ENCODE data around the gene HNRNPH2.

The HNRNPH2 gene

DNA sequence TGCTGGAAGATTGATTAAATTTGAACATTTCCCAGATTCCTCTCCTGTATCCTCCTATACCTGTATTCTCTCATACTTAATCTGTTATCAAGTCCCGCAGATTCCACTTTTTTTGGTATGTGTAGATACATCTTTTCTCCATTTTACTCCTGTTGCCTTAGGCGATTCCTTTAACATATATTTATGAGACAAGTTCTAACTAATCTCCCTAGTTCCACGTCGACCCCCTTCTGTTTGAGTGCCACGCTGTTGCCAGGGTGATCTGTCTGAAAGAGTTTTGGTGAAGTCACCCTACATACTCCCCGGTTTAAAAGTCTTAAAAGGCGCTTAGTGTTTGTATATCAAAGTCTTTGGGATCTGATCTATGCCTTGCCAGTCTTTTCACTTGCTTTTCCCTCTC, 2.4 kb downstream of the HNRNPH2 start:
- H3K4me3 ChIP-seq (ENCODE audit: low read length): peak overlapping the region; percentile 73
- no peak for DNase-seq (ENCODE audit: low read depth)
- TF ChIP-seq, protein P1, sequence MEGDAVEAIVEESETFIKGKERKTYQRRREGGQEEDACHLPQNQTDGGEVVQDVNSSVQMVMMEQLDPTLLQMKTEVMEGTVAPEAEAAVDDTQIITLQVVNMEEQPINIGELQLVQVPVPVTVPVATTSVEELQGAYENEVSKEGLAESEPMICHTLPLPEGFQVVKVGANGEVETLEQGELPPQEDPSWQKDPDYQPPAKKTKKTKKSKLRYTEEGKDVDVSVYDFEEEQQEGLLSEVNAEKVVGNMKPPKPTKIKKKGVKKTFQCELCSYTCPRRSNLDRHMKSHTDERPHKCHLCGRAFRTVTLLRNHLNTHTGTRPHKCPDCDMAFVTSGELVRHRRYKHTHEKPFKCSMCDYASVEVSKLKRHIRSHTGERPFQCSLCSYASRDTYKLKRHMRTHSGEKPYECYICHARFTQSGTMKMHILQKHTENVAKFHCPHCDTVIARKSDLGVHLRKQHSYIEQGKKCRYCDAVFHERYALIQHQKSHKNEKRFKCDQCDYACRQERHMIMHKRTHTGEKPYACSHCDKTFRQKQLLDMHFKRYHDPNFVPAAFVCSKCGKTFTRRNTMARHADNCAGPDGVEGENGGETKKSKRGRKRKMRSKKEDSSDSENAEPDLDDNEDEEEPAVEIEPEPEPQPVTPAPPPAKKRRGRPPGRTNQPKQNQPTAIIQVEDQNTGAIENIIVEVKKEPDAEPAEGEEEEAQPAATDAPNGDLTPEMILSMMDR (conservative IDR thresholded peaks at IDR 0.05; ENCODE audit: low read length): no peak

DNA sequence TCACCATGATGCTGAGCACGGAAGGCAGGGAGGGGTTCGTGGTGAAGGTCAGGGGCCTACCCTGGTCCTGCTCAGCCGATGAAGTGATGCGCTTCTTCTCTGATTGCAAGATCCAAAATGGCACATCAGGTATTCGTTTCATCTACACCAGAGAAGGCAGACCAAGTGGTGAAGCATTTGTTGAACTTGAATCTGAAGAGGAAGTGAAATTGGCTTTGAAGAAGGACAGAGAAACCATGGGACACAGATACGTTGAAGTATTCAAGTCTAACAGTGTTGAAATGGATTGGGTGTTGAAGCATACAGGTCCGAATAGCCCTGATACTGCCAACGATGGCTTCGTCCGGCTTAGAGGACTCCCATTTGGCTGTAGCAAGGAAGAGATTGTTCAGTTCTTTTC, 4.0 kb downstream of the HNRNPH2 start:
- no peak for DNase-seq (ENCODE audit: low read depth)
- TF ChIP-seq, protein P1 (conservative IDR thresholded peaks at IDR 0.05; ENCODE audit: low read length): no peak
- H3K4me3 ChIP-seq (ENCODE audit: low read length): no peak overlapping the region

DNA sequence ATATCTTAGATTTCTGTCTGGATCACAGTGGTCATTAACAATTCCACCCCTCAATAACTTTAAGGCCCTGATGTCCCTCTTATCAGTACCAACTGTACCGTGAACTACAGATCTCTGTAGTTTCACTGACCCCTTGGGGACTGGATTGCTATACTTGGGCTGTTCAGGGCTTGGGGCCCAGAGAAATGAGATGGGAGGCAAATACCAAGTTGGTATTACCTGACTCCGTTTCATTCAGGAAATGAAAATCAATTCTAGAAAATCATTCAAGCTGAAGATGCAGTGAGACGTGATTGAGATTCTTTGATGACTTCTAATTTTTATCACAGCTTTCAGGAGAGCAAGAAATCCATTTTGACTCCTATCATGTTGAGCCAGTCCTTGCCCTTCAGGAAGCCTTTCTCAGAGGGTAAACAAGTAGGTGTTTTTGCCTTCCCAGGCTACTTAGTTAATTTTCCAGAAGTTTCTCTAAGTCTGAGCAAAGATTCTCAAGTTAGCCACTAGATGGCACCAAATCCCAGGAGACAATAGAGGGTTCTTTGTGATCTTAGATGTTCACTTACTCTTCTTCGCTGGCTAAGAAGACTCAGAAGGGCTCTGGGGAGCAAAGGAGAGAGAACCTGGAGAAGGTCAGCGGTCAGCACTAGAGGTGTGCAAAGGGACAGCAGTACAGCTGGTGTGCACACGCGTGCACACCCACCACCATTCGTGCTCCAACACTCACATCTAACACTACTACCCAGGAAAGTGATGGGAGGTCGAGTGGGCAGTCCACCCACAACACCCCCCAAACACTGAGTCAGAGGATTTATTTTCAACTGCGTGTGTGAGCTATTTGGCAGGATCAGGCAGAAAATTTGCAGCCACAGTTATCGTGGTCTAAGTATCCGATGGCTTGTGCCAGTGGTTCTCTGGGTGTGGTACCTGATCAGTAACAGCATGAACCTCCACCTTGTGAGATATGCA, 7.4 kb downstream of the HNRNPH2 start:
- no peak overlapping the region for H3K4me3 ChIP-seq (ENCODE audit: low read length)
- DNase-seq (ENCODE audit: low read depth): peak; percentile 77
- TF ChIP-seq, protein P1 (conservative IDR thresholded peaks at IDR 0.05; ENCODE audit: low read length): peak; percentile 69

DNA sequence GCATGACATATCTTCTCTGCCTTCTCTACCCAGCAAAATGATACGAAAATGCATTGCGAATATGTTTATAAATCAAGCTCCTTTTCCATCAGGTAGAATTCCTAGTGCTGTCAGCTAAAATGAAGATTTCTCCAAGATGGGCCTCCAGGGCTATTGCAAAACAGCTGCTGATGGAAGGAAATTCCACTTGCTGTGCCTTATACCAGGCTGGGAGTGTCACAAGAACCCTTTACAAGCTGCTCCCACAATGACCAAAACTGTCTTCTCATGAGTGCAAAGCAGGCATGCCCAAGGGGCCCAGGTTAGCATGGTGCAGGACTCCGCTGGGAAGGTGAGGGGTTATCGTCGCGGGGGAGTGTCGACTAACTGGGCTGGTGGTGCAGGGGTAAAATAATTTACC, 8.7 kb downstream of the HNRNPH2 start:
- no peak for DNase-seq (ENCODE audit: low read depth)
- TF ChIP-seq, protein P1 (conservative IDR thresholded peaks at IDR 0.05; ENCODE audit: low read length): no peak
- no peak overlapping the region for H3K4me3 ChIP-seq (ENCODE audit: low read length)

DNA sequence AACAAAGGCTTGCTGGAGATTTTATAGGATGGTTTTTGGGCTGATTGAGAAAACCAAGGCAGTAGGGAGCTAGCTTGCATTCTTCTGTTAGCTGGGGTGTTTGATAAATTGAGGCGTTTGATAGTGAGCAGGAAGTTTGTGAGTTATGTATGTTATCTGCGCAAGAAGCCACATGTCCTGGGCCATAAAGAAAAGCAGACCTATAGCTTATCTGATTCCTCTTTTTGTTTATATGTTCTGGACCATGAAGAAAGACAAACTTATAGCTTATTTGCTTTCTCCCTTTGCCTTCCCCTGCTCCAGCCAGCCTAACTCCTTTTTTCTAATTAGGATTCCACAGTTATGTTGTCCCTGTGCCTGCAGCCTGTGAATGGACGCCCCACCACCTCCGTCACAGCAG, 9.2 kb downstream of the HNRNPH2 start:
- H3K4me3 ChIP-seq (ENCODE audit: low read length): no peak overlapping the region
- DNase-seq (ENCODE audit: low read depth): no peak
- TF ChIP-seq, protein P1 (conservative IDR thresholded peaks at IDR 0.05; ENCODE audit: low read length): no peak

DNA sequence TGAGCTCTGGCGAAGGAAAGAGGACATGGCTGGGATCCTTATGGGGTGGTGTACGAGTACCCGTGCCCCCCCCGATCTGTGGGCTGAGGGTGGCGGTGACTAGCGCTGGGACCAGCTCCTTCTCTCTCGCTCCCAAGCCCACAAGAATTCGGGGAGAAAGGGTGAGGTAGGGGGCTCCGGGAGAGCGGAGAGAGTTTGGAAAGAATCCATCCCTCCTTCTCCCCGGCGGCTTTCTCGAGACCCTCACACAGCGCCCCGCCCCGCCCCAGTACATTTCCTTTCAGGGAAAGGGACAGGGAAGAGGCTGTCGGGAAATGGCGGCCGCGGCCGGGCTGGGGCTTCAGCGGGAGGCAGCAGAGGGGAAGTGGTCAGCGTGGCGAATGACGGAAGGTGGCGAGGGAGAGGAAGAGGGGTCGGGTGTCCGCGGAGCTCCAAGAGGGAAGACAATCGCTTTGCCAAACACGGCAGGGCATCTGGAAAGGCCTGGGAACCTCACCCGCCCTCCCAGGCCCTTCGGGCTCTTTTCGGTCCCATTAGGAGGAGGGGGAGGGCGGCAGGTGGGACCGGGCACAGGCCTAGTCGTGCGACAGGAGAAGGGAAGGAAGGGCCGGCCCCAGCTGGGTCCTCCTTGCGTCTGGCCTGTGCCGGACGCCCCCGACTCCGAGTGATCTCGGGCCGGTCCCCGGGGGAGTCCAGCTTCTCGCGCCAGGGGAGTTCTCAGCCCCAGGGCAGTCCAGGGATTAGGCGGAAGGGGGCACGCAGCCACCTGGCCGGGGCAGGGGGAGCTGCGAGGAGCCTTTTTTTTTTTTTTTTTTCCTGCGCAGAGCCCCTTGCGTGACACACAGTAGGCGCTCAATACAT, 10.2 kb downstream of the HNRNPH2 start:
- DNase-seq (ENCODE audit: low read depth): peak; percentile 49
- TF ChIP-seq, protein P1 (conservative IDR thresholded peaks at IDR 0.05; ENCODE audit: low read length): no peak
- peak overlapping the region; percentile 59 for H3K4me3 ChIP-seq (ENCODE audit: low read length)
